MM.1S (cell line): ENCODE measurements around the gene CD53.
A peak's percentile ranks its signal among the peaks of the same experiment; 100 is the strongest.

ENCODE experiments used
- DNase-seq: peaks from one replicate; pipeline ENCODE4 v3.0.0-alpha.2; 2015
- H2AFZ ChIP-seq: fragments of 300-600 bp; sonication (generic); 2 replicates; pipeline ENCODE4 v1.6.0; 2016; ENCODE audit warnings: antibody characterized with exemption, low read length
- H3F3A ChIP-seq: fragments of 300-600 bp; sonication (generic); 2 replicates; pipeline ENCODE4 v1.6.1; 2016; ENCODE audit warnings: mild to moderate bottlenecking, antibody characterized with exemption, low read length, moderate library complexity, mixed read lengths; ENCODE audit not compliant: insufficient read depth
- H3K27ac ChIP-seq: fragments of 300-600 bp; sonication (generic); 2 replicates; pipeline ENCODE4 v1.5.1; 2016; ENCODE audit warnings: mild to moderate bottlenecking, low read length
- H3K27me3 ChIP-seq: fragments of 300-600 bp; sonication (generic); replicated peaks from 2 replicates; pipeline ENCODE4 v1.6.0; 2016; ENCODE audit warnings: low read length; ENCODE audit not compliant: insufficient read depth
- H3K36me3 ChIP-seq: fragments of 300-600 bp; sonication (generic); replicated peaks from 2 replicates; pipeline ENCODE4 v1.6.1; 2016; ENCODE audit warnings: mild to moderate bottlenecking, low read length, mixed read lengths; ENCODE audit not compliant: insufficient read depth
- H3K4me1 ChIP-seq: fragments of 300-600 bp; sonication (generic); 2 replicates; pipeline ENCODE4 v1.6.1; 2016; ENCODE audit warnings: low read length, mixed read lengths
- H3K4me2 ChIP-seq: fragments of 300-600 bp; sonication (generic); 2 replicates; pipeline ENCODE4 v1.6.0; 2016; ENCODE audit warnings: low read depth, low read length
- H3K4me3 ChIP-seq: fragments of 300-600 bp; sonication (generic); 2 replicates; pipeline ENCODE4 v1.5.1; 2016; ENCODE audit warnings: low read length, mixed read lengths
- H3K79me2 ChIP-seq: fragments of 300-600 bp; sonication (generic); 2 replicates; pipeline ENCODE4 v1.6.1; 2016; ENCODE audit warnings: mixed run types, low read length, mixed read lengths
- H3K9ac ChIP-seq: fragments of 300-600 bp; sonication (generic); 2 replicates; pipeline ENCODE4 v1.6.1; 2016; ENCODE audit warnings: low read length, mixed read lengths
- H3K9me2 ChIP-seq: fragments of 300-600 bp; sonication (generic); replicated peaks from 2 replicates; pipeline ENCODE4 v1.6.1; 2016; ENCODE audit warnings: mild to moderate bottlenecking, low read length, mixed read lengths; ENCODE audit not compliant: insufficient read depth
- H3K9me3 ChIP-seq: fragments of 300-600 bp; sonication (generic); replicated peaks from 2 replicates; pipeline ENCODE4 v1.6.1; 2016; ENCODE audit warnings: mild to moderate bottlenecking, low read length, mixed read lengths; ENCODE audit not compliant: insufficient read depth
- H4K20me1 ChIP-seq: fragments of 300-600 bp; sonication (generic); 2 replicates; pipeline ENCODE4 v1.6.1; 2016; ENCODE audit warnings: mild to moderate bottlenecking, low read length, moderate library complexity, mixed read lengths; ENCODE audit not compliant: insufficient read depth
- EZH2 ChIP-seq: fragments of 300-600 bp; sonication (generic); optimal IDR thresholded peaks from 2 replicates; pipeline ENCODE3; 2017; ENCODE audit warnings: low read depth, mild to moderate bottlenecking, antibody characterized with exemption, low read length, mixed read lengths
- EZH2phosphoT487 ChIP-seq: fragments of 300-600 bp; sonication (generic); IDR thresholded peaks from 2 replicates; pipeline ENCODE4 v1.6.1; 2018; ENCODE audit warnings: antibody characterized with exemption, low read length
- TF ChIP-seq, protein P1 (sequence below): fragments of 300-600 bp; sonication (generic); IDR thresholded peaks from 2 replicates; pipeline ENCODE4 v1.5.1; 2016; ENCODE audit warnings: antibody characterized with exemption, low read length, mixed read lengths

Gene CD53

DNA sequence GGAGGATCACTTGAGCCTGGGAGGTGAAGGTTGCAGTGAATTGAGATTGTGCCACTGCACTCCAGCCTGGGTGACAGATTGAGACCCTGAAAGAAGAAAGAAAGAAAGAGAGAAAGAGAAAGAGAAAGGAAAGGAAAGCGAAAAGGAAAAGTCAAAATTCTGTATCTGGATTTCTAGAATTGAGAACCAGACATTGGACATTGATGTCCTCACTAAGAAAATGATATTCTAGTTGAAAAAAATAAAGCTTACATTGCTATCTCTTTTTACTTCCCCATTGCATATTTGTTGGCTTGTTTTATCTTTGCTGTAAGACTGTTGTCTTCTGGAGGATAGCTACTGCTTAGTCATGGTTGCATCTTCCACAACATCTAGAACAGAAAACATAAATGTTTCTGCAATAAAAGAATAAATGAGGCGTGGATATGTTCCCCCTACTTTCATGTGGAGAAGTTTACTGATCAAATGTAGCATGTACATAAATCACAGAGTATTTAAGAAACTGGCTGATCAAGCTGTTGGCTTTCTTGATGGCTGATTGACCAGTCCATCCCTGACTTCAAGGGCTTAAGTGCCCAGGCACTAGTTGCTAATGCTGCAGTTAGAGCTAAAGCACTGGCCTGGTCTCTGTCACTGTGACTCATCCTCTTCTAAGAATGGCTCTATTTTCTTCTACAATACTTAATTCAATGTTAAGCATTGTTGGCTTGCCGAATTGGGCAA lies 17.7 kb downstream of the CD53 start:
- Histone ChIP-seq H3K27me3 (no peaks in the 10 kb centered on the region), H3F3A (no peaks in the 10 kb centered on the region), H3K9ac (no peak overlapping the region), H3K4me2 (no peak overlapping the region), H3K4me1 (peaks cover 6% of the 10 kb centered on the region), H3K4me3 (no peak overlapping the region), H3K79me2 (peaks cover 69% of the 10 kb centered on the region), H3K9me2 (no peaks in the 10 kb centered on the region), H3K9me3 (no peaks in the 10 kb centered on the region), H3K36me3 (no peaks in the 10 kb centered on the region), H3K27ac (no peak overlapping the region), H2AFZ (no peak overlapping the region), H4K20me1 (no peaks in the 10 kb centered on the region; the same call in 1 of the 2 replicates)
- TF ChIP-seq, protein P1, sequence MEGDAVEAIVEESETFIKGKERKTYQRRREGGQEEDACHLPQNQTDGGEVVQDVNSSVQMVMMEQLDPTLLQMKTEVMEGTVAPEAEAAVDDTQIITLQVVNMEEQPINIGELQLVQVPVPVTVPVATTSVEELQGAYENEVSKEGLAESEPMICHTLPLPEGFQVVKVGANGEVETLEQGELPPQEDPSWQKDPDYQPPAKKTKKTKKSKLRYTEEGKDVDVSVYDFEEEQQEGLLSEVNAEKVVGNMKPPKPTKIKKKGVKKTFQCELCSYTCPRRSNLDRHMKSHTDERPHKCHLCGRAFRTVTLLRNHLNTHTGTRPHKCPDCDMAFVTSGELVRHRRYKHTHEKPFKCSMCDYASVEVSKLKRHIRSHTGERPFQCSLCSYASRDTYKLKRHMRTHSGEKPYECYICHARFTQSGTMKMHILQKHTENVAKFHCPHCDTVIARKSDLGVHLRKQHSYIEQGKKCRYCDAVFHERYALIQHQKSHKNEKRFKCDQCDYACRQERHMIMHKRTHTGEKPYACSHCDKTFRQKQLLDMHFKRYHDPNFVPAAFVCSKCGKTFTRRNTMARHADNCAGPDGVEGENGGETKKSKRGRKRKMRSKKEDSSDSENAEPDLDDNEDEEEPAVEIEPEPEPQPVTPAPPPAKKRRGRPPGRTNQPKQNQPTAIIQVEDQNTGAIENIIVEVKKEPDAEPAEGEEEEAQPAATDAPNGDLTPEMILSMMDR, result no peak
- TF ChIP-seq EZH2 (no peak), EZH2phosphoT487 (no peak)
- DNase-seq, result no peak

DNA sequence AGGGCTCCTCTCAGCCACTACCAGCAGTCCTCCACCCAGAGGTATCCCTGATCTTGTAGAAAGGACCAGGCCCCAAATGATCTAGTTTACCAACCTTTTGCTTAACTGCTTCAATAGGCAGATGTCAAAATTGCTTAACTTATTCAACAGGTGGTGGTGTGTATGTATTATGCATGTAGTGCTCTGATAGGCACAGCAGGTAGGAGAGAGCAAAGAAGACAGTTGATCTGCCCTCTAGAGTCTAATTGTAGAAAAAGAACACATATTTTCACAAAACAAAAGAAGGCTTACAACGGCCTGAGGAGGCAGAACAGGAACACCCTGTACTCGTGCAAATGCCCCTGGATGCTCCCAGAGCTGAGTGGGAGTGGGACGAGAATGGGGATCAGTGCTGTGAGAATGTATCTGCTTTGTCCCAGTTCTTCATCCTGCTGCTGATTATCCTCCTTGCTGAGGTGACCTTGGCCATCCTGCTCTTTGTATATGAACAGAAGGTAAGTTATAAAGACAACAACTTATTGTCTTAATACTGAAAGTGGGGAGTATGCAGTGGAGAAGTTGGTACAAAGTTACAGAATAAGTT lies 21.1 kb downstream of the CD53 start:
- Histone ChIP-seq H3K36me3 (no peaks in the 10 kb centered on the region), H2AFZ (no peak overlapping the region), H3K79me2 (peaks cover 54% of the 10 kb centered on the region)

DNA sequence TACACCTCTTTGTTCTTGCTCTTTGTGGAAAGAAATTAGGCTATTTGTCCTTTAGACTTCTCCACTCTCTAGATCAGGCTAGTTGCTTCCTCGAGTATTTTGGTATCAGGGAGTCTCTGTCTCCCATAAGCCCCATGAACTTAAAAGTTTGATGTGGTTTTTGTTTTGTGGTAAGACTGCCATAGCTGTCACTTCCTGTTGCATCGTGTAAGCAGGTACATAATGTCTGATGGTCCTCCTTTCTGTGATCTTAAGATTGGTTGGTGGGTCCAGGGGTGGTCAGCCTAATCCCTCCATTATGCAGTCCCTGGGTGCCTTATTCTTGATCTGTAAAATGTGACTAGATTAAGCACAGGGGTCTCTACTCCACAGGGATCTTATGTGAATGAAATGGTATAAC lies 23.1 kb downstream of the CD53 start:
- Histone ChIP-seq H3K4me1 (peaks cover 14% of the 10 kb centered on the region), H3K36me3 (no peaks in the 10 kb centered on the region), H3K9ac (no peak overlapping the region), H3F3A (no peaks in the 10 kb centered on the region), H3K79me2 (peaks cover 38% of the 10 kb centered on the region), H3K27ac (peak overlapping the region; percentile 10; the same call in 1 of the 2 replicates), H3K9me2 (no peaks in the 10 kb centered on the region), H4K20me1 (no peaks in the 10 kb centered on the region), H3K27me3 (no peaks in the 10 kb centered on the region), H3K4me3 (no peak overlapping the region), H3K9me3 (no peaks in the 10 kb centered on the region), H3K4me2 (no peak overlapping the region), H2AFZ (no peak overlapping the region)
- TF ChIP-seq EZH2phosphoT487 (no peak), EZH2 (no peak)
- TF ChIP-seq, protein P1, result no peak
- peak; percentile 24 for DNase-seq

More for the DNA sequence above, 21.1 kb downstream of the CD53 start:
- Histone ChIP-seq H3K9ac (no peak overlapping the region), H3K4me3 (no peak overlapping the region), H4K20me1 (no peaks in the 10 kb centered on the region), H3K9me2 (no peaks in the 10 kb centered on the region), H3K27me3 (no peaks in the 10 kb centered on the region), H3K4me2 (no peak overlapping the region), H3K4me1 (peaks cover 14% of the 10 kb centered on the region), H3F3A (no peaks in the 10 kb centered on the region), H3K27ac (no peak overlapping the region), H3K9me3 (no peaks in the 10 kb centered on the region)
- TF ChIP-seq, protein P1, result no peak
- DNase-seq, result no peak
